Measurements from ENCODE around the gene SCAF4. TPM values are rescaled to one million over a fixed set of nuclear protein-coding genes. Genes with fewer than 3 reads are reported as not detected.
"Not testable (repeated sequence)": the region's sequence is repeated elsewhere in the genome, so short reads cannot be mapped to it uniquely, and the experiment has no call there.

The SCAF4 gene
- total RNA-seq, 1 donor from 2014 or later: 15.3 TPM

GRCh38 chr21:31659536-31660258, 72.2 kb downstream of the SCAF4 start, which contains the start of gene SOD1:
SOD1 (plus strand) TSS chr21:31659693; CDS start chr21:31659770, 77 bp downstream.
- Histone ChIP-seq H3K4me3 (peak within 1 kb of the TSS; percentile 89), H3K36me3 (peaks cover 16% of the 10 kb centered on the region), H3K27me3 (ENCODE audit: low read depth) (no peaks in the 10 kb centered on the region), H3K4me1 (peaks cover 55% of the 10 kb centered on the region), H3K27ac (replicated peaks) (peak within 1 kb of the TSS; percentile 96), H3K9me3 (replicated peaks) (no peaks in the 10 kb centered on the region)
- peak; percentile 97 for DNase-seq
- intact Hi-C loops (cut with micrococcal nuclease): no loop called here
- peak; percentile 47 for TF ChIP-seq CTCF (IDR thresholded peaks at IDR 0.05; ENCODE audit: borderline replicate concordance)

- Histone ChIP-seq H3K9me3 (replicated peaks) (no peaks in the 10 kb centered on the region), H3K27ac (replicated peaks) (peak overlapping the region; percentile 96), H3K36me3 (peaks cover 11% of the 10 kb centered on the region), H3K27me3 (ENCODE audit: low read depth) (no peaks in the 10 kb centered on the region), H3K4me3 (peak overlapping the region; percentile 89), H3K4me1 (peaks cover 50% of the 10 kb centered on the region)
- no peak for DNase-seq
- TF ChIP-seq CTCF (IDR thresholded peaks at IDR 0.05; ENCODE audit: borderline replicate concordance): no peak
- intact Hi-C loops (cut with micrococcal nuclease): no loop called here
Observed at GRCh38 chr21:31659286-31659535, 72.7 kb downstream of the SCAF4 start.

GRCh38 chr21:31658053-31658452, 73.9 kb downstream of the SCAF4 start:
- DNase-seq: no peak
- TF ChIP-seq CTCF (IDR thresholded peaks at IDR 0.05; ENCODE audit: borderline replicate concordance): no peak
- intact Hi-C loops (cut with micrococcal nuclease): no loop called here
- Histone ChIP-seq H3K36me3 (no peaks in the 10 kb centered on the region), H3K9me3 (replicated peaks) (no peaks in the 10 kb centered on the region), H3K27me3 (ENCODE audit: low read depth) (no peaks in the 10 kb centered on the region), H3K27ac (replicated peaks) (no peak overlapping the region), H3K4me1 (peaks cover 40% of the 10 kb centered on the region), H3K4me3 (no peak overlapping the region)

- intact Hi-C loops (cut with micrococcal nuclease): no loop called here
- no peak overlapping the region for H3K4me3 ChIP-seq
- DNase-seq: no peak
- TF ChIP-seq CTCF (IDR thresholded peaks at IDR 0.05; ENCODE audit: borderline replicate concordance): no peak
- H3K27me3 ChIP-seq (ENCODE audit: low read depth): no peaks in the 10 kb centered on the region
- H3K4me1 ChIP-seq: peaks cover 24% of the 10 kb centered on the region
- no peaks in the 10 kb centered on the region for H3K36me3 ChIP-seq
- H3K27ac ChIP-seq (replicated peaks): no peak overlapping the region
- no peaks in the 10 kb centered on the region for H3K9me3 ChIP-seq (replicated peaks)
Observed at GRCh38 chr21:31656199-31657095, 75.5 kb downstream of the SCAF4 start.

- H3K27me3 ChIP-seq (ENCODE audit: low read depth); intact Hi-C loops (cut with micrococcal nuclease); H3K4me3 ChIP-seq; H3K9me3 ChIP-seq (replicated peaks); H3K4me1 ChIP-seq; H3K36me3 ChIP-seq; DNase-seq; H3K27ac ChIP-seq (replicated peaks): not testable (repeated sequence)
Observed at GRCh38 chr21:31654821-31655580, 76.9 kb downstream of the SCAF4 start.
